HG03457 (cell line): Measurements from ENCODE around the gene ARL5A.

Source experiments
- ATAC-seq: cut with Tn5 transposase; IDR thresholded peaks from one replicate; pipeline ENCODE4 v1.9.1; 2021; ENCODE audit warnings: moderate number of reproducible peaks; ENCODE audit not compliant: unreplicated experiment

ARL5A gene

GRCh38 chr2:151841047-151841424 lies 12.8 kb upstream of the ARL5A start:
- no peak for ATAC-seq

GRCh38 chr2:151840216-151841046 lies 12.2 kb upstream of the ARL5A start:
- peak; percentile 98 for ATAC-seq

- no peak for ATAC-seq
Observed at GRCh38 chr2:151837926-151838325, 9.7 kb upstream of the ARL5A start.

- ATAC-seq = no peak
Observed at GRCh38 chr2:151833984-151834383, 5.8 kb upstream of the ARL5A start.

GRCh38 chr2:151830961-151831360 lies 2.7 kb upstream of the ARL5A start:
- no peak for ATAC-seq

GRCh38 chr2:151828890-151829324 lies 686 bp upstream of the ARL5A start:
- no peak for ATAC-seq

GRCh38 chr2:151827564-151828142 lies 568 bp downstream of the ARL5A start:
- ATAC-seq = no peak

- no peak for ATAC-seq
Observed at GRCh38 chr2:151826737-151827157, 1.5 kb downstream of the ARL5A start.

GRCh38 chr2:151824886-151825285 lies 3.3 kb downstream of the ARL5A start:
- ATAC-seq = no peak

GRCh38 chr2:151823651-151824050 lies 4.6 kb downstream of the ARL5A start:
- ATAC-seq = no peak

- ATAC-seq = peak; percentile 54
Observed at GRCh38 chr2:151819920-151820319, 8.3 kb downstream of the ARL5A start.

GRCh38 chr2:151817929-151818328 lies 10.3 kb downstream of the ARL5A start:
- no peak for ATAC-seq

GRCh38 chr2:151816843-151817242 lies 11.4 kb downstream of the ARL5A start:
- no peak for ATAC-seq

GRCh38 chr2:151815821-151816489 lies 12.3 kb downstream of the ARL5A start:
- no peak for ATAC-seq

GRCh38 chr2:151810489-151810888 lies 17.7 kb downstream of the ARL5A start:
- no peak for ATAC-seq

- no peak for ATAC-seq
Observed at GRCh38 chr2:151809073-151809383, 19.2 kb downstream of the ARL5A start.

- no peak for ATAC-seq
Observed at GRCh38 chr2:151808258-151809072, 19.8 kb downstream of the ARL5A start.

- ATAC-seq = no peak
Observed at GRCh38 chr2:151805961-151806360, 22.3 kb downstream of the ARL5A start.

- no peak for ATAC-seq
Observed at GRCh38 chr2:151805343-151805742, 22.9 kb downstream of the ARL5A start.

GRCh38 chr2:151803811-151804210 lies 24.4 kb downstream of the ARL5A start:
- no peak for ATAC-seq

GRCh38 chr2:151802315-151802714 lies 25.9 kb downstream of the ARL5A start:
- no peak for ATAC-seq
